Measurements from ENCODE around the gene PPP2R5B. TPM values are rescaled to one million over a fixed set of nuclear protein-coding genes. Genes with fewer than 3 reads are reported as not detected.

The PPP2R5B gene
- total and polyA plus RNA-seq, 9 of the 15 experiments (the other 6 are each of a cell fraction or from before 2014, with no cell fraction given) = 0.10 to 7.8 (median 3.3) TPM

GRCh38 chr11:64887757-64888405 lies 36.6 kb upstream of the PPP2R5B start (continued):
- TF ChIP-seq KLF16 (IDR thresholded peaks at IDR 0.05) (peak; percentile 61; the same call in 1 of the 2 replicates), ZFX (CRISPR knock-in tag; IDR thresholded peaks at IDR 0.05) (peak; percentile 84), CXXC5 (CRISPR knock-in tag; IDR thresholded peaks at IDR 0.05) (peak; percentile 50), HDAC1 (IDR thresholded peaks at IDR 0.05) (peak in 1 of 2 experiments; percentile 54; a peak in 1 of 4 replicates), ZNF639 (CRISPR knock-in tag; conservative IDR thresholded peaks at IDR 0.05 in 1 of 2, IDR thresholded peaks at IDR 0.05 in 1 of 2) (peak in 1 of 2 experiments; percentile 16; a peak in 1 of 4 replicates), SUPT5H (IDR thresholded peaks at IDR 0.05) (peak; percentile 39; the same call in 1 of the 2 replicates), GATAD2B (IDR thresholded peaks at IDR 0.05; ENCODE audit: borderline replicate concordance) (peak; percentile 51; the same call in 1 of the 2 replicates), SRF (CRISPR knock-in tag; IDR thresholded peaks at IDR 0.05) (peak in 1 of 2 experiments; percentile 73; a peak in 2 of 4 replicates), ZBTB7A (IDR thresholded peaks at IDR 0.05; ENCODE audit: borderline replicate concordance, control insufficient read depth, low read depth, low read length) (peak; percentile 88), HSF4 (CRISPR knock-in tag; IDR thresholded peaks at IDR 0.05; ENCODE audit: borderline replicate concordance) (no peak), ZSCAN29 (IDR thresholded peaks at IDR 0.05) (0 out of 2 replicates have a peak, but pooled peaks have one; percentile 51), YY1 (IDR thresholded peaks at IDR 0.05; ENCODE audit: borderline replicate concordance in 1 of 3, control insufficient read depth in 1 of 3, extremely low read depth in 1 of 3, insufficient read depth in 3 of 3, insufficient read length in 1 of 3, insufficient replicate concordance in 2 of 3, low read depth in 1 of 3, low read length in 2 of 3) (peak in 2 of 3 experiments; percentile 49 to 61), ZBTB40 (IDR thresholded peaks at IDR 0.05) (peak; percentile 65), ZBTB40 (CRISPR knock-in tag; IDR thresholded peaks at IDR 0.05) (no peak), ESRRB (CRISPR knock-in tag; IDR thresholded peaks at IDR 0.05; ENCODE audit: borderline replicate concordance) (no peak), ZNF347 (CRISPR knock-in tag; IDR thresholded peaks at IDR 0.05; ENCODE audit: low read depth) (no peak), CTBP1 (IDR thresholded peaks at IDR 0.05; ENCODE audit: borderline replicate concordance) (peak; percentile 85)
